Measurements from ENCODE around the gene BSPRY.
"Not testable (repeated sequence)": the region's sequence is repeated elsewhere in the genome, so short reads cannot be mapped to it uniquely, and the experiment has no call there.

BSPRY gene

DNA sequence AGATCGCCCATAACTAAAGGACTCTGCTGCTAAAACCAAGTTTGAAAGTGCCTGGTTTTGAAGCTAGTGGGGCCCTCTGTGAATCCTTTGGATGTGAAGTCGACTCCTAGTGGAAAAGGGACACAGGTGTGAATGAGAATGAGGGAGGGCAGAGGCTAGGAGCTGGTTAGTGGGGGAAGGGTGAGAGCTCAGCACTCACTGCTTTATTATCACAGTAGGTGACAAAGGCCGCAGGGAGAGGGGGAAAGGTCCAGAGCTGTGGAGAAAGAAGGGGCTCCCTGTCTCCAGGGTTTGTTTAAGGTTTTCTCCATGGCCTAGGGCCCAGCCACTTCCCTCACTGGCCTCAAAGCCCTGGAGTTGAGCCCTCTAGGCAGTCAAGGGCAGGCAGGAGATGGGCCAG is 23.9 kb downstream of the BSPRY start:
- peaks cover 5% of the 10 kb centered on the region for H3K4me1 ChIP-seq (ENCODE audit: control insufficient read depth, insufficient read depth, low read length)
- peaks cover 13% of the 10 kb centered on the region for H3K36me3 ChIP-seq (ENCODE audit: control insufficient read depth, insufficient read depth, low read length, severe bottlenecking)
- no peaks in the 10 kb centered on the region for H3K9me3 ChIP-seq (ENCODE audit: control insufficient read depth, low read length)
- no peaks in the 10 kb centered on the region for H3K27me3 ChIP-seq (replicated peaks; ENCODE audit: control insufficient read depth, insufficient read depth, low read length)
- no peak overlapping the region for H3K4me3 ChIP-seq (ENCODE audit: low read length)
- H3K9ac ChIP-seq (ENCODE audit: low read length), result no peak overlapping the region
- DNase-seq (ENCODE audit: low read depth), result no peak

DNA sequence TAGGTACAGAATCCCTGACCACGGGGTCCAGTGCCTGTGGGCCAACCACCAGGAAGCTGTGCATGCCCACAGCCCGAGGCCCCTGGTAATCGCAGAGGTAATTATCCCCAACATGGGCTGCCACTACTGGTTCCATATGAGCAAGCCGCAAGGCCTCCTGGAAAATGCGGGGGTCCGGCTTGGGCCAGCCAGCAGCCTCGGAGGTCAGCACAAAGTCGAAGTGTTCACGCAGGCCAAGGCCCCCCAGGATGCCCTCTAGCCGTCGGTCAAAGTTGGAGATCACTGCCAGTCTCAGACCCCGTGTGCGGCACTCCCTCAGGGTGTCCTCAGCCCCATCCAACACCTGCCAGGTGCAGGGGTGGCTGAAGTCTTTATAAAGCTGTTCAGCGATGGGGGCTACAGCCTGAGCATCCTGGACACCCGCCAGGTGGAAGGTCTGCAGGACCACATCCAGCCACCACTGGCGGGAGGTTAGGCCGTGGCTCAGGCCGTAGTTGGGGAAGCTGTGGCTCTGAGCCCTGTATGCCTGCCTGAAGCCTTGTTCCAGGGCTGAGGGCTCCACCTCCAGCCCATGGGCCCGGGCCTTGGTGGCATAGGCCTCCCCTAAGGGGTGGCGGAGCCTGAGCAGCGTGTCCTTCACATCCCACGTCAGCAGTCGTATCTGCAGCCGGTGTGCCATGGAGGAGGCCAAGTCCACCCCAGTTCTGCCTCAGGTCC is 24.5 kb downstream of the BSPRY start:
- Histone ChIP-seq H3K9me3 (ENCODE audit: control insufficient read depth, low read length) (no peaks in the 10 kb centered on the region), H3K27me3 (replicated peaks; ENCODE audit: control insufficient read depth, insufficient read depth, low read length) (no peaks in the 10 kb centered on the region), H3K9ac (ENCODE audit: low read length) (no peak overlapping the region), H3K4me3 (ENCODE audit: low read length) (no peak overlapping the region), H3K4me1 (ENCODE audit: control insufficient read depth, insufficient read depth, low read length) (peaks cover 5% of the 10 kb centered on the region), H3K36me3 (ENCODE audit: control insufficient read depth, insufficient read depth, low read length, severe bottlenecking) (peaks cover 13% of the 10 kb centered on the region)
- DNase-seq (ENCODE audit: low read depth), result no peak

DNA sequence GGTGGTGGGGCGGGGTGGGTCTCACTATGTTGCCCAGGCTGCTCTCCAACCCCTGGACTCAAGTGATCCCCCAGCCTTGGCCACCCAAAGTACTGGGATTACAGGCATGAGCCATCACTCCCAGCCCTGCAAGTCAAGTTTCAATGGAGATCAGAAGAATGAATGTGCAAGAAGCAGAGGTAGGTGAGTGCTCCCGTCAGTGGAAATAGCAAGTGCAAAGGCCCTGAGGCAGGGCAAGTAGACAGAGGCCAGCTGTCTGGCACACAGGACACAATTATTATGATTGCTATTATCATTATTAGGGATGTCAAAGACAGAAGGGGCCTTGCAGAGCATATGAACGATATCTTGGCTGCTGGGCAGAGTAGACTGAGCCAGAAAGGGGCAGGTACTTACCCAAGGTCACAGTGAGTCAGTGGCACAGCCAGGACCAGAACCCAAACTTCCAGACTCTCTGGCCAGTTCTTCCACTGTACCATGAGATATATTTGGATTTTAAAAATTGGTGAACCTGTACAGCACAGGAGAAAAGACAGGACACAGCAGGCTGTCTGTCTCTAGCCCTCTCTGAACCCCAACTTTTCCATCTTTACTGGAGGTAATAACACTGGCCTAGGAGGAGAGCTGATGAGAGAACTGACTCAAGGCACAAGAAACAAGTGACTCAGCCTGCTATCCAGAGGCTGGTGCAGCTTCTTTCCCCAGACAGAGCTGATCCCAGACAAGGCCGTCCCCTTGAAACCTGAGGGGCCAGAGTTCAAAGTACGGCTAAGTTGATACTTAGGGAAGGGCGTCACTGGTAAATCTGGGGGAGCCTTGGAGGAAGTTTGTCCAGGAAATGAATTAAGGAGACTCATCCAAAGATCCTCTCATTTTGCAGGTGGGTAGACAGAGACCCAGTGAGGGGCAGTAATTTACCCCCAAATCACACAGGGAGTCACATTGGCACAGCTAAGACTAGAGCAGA is 26.0 kb downstream of the BSPRY start:
- DNase-seq (ENCODE audit: low read depth), result no peak
- Histone ChIP-seq H3K36me3 (ENCODE audit: control insufficient read depth, insufficient read depth, low read length, severe bottlenecking) (peaks cover 13% of the 10 kb centered on the region), H3K9ac (ENCODE audit: low read length) (no peak overlapping the region), H3K9me3 (ENCODE audit: control insufficient read depth, low read length) (no peaks in the 10 kb centered on the region), H3K27me3 (replicated peaks; ENCODE audit: control insufficient read depth, insufficient read depth, low read length) (no peaks in the 10 kb centered on the region), H3K4me3 (ENCODE audit: low read length) (peak overlapping the region; percentile 89), H3K4me1 (ENCODE audit: control insufficient read depth, insufficient read depth, low read length) (peaks cover 5% of the 10 kb centered on the region)

DNA sequence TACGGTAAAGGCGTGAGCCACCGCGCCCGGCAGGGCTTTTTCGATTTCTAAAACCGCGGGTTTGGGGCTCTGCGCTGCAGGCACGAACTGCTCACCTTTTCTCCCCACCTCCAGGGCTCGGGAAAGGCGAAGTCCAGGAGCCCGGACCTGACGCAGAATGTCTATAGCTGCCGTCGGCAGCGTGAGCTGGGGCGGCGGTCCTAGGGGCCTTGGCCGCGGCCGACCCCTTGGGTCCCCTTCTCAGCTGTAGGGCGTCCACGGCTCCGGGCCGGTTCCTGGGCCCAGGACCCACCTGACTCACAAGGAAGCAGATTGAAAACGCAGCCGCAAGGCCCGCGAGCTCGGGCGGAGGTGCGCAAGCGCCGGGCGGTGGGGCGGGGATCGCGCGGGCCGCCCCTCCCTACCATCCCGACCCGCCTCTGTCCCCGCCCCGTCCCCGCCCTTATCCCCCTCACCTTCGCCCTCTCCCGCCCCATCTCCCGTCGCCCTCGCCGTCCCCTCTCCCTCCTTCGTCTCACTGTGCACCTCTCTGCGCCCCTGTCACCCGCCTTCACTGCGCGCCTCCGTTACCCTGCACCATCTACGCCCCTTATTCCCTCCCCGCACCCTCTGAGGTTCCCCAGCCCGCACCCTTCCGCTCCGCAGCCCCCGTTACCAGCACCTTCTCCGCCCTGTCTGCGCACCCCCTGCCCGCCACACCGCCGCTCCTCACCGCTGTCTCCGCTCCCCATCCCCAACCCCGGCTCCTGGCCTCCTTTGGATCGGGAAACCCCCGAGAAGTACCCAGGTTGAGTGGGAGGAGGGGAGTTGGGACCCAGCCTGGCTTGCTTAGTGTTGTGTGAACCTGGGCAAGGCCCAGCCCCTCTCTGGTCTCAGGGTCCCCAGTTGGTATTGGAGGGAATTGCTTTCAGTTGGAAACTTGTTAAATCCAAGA is 27.6 kb downstream of the BSPRY start, which contains the start of gene HDHD3:
TSS of gene HDHD3 (minus strand) at position 353 of the 934 bp plus-strand sequence. CDS start 2,632 bp downstream, outside the sequence.
- Histone ChIP-seq H3K27me3 (replicated peaks; ENCODE audit: control insufficient read depth, insufficient read depth, low read length) (no peaks in the 10 kb centered on the region), H3K9me3 (ENCODE audit: control insufficient read depth, low read length) (no peaks in the 10 kb centered on the region), H3K36me3 (ENCODE audit: control insufficient read depth, insufficient read depth, low read length, severe bottlenecking) (peaks cover 13% of the 10 kb centered on the region), H3K9ac (ENCODE audit: low read length) (peak within 1 kb of the TSS; percentile 88), H3K4me1 (ENCODE audit: control insufficient read depth, insufficient read depth, low read length) (peaks cover 5% of the 10 kb centered on the region), H3K4me3 (ENCODE audit: low read length) (peak within 1 kb of the TSS; percentile 89)
- peak; percentile 83 for DNase-seq (ENCODE audit: low read depth)

DNA sequence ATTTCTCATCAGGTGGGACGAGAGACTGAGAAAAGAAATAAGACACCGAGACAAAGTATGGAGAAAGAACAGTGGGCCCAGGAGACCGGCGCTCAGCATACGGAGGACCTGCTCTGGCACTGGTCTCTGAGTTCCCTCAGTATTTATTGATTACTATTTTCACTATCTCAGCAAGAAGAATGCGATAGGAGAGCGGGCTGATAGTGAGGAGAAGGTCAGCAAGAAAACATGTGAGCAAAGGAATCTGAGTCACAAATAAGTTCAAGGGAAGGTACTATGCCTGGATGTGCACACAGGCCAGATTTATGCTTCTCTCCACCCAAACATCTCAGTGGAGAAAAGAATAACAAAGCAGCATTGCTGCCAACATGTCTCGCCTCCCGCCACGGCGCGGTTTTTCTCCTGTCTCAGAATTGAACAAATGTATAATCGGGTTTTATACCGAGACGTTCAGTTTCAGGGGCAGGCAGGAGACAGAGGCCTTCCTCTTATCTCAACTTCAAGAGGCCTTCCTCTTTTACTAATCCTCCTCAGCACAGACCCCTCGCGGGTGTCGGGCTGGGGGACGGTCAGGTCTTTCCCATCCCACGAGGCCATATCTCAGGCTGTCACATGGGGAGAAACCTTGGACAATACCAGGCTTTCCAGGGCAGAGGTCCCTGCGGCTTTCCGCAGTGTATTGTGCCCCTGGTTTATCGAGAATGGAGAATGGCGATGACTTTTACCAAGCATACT is 29.9 kb downstream of the BSPRY start:
- not testable (repeated sequence) for H3K4me1 ChIP-seq (ENCODE audit: control insufficient read depth, insufficient read depth, low read length); DNase-seq (ENCODE audit: low read depth); H3K9me3 ChIP-seq (ENCODE audit: control insufficient read depth, low read length)

DNA sequence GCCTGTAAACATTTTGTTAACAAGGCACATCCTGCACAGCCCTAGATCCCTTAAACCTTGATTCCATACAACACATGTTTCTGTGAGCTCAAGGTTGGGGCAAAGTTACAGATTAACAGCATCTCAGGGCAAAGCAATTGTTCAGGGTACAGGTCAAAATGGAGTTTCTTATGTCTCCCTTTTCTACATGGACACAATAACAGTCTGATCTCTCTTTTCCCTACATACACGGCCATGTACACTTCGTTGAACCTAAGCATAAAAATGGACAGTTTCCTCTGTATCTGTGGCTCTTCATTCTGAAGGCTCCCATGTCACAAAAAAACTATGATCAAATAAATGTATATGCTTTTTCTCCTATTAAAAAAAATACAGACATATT is 30.5 kb downstream of the BSPRY start:
- H3K27me3 ChIP-seq (replicated peaks; ENCODE audit: control insufficient read depth, insufficient read depth, low read length); H3K9me3 ChIP-seq (ENCODE audit: control insufficient read depth, low read length); H3K4me3 ChIP-seq (ENCODE audit: low read length); H3K36me3 ChIP-seq (ENCODE audit: control insufficient read depth, insufficient read depth, low read length, severe bottlenecking); H3K9ac ChIP-seq (ENCODE audit: low read length); DNase-seq (ENCODE audit: low read depth); H3K4me1 ChIP-seq (ENCODE audit: control insufficient read depth, insufficient read depth, low read length): not testable (repeated sequence)

More for the DNA sequence above, 29.9 kb downstream of the BSPRY start:
- H3K9ac ChIP-seq (ENCODE audit: low read length); H3K27me3 ChIP-seq (replicated peaks; ENCODE audit: control insufficient read depth, insufficient read depth, low read length); H3K4me3 ChIP-seq (ENCODE audit: low read length); H3K36me3 ChIP-seq (ENCODE audit: control insufficient read depth, insufficient read depth, low read length, severe bottlenecking): not testable (repeated sequence)

DNA sequence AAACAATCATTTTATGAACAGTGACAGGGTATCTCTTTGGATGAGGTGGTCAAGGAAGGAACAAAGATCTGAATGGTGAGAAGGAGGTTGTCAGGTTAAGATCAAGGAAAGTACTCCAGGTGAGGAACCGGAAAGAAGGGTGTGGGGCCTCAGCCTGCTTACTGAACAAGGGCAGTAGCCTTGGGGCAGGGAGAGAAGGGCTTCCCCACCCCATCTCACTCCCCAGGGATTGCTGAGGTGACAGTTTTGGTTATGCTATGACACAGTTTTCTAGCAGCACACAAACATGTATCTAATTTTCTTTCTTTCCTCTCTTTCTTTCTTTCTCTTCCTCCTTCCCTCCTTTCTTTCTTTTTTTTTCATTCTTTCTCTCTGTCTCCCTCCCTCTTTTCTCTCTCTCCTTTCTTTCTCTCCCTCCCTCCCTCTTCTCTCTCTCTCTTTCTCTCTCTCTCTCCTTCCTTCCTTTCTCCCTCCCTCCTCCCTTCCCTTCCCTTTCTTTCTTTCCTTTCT is 31.6 kb downstream of the BSPRY start:
- H3K9me3 ChIP-seq (ENCODE audit: control insufficient read depth, low read length), result no peaks in the 10 kb centered on the region
- H3K9ac ChIP-seq (ENCODE audit: low read length), result no peak overlapping the region
- no peaks in the 10 kb centered on the region for H3K27me3 ChIP-seq (replicated peaks; ENCODE audit: control insufficient read depth, insufficient read depth, low read length)
- no peak for DNase-seq (ENCODE audit: low read depth)
- H3K4me1 ChIP-seq (ENCODE audit: control insufficient read depth, insufficient read depth, low read length), result no peaks in the 10 kb centered on the region
- H3K4me3 ChIP-seq (ENCODE audit: low read length), result no peak overlapping the region
- H3K36me3 ChIP-seq (ENCODE audit: control insufficient read depth, insufficient read depth, low read length, severe bottlenecking), result no peaks in the 10 kb centered on the region

DNA sequence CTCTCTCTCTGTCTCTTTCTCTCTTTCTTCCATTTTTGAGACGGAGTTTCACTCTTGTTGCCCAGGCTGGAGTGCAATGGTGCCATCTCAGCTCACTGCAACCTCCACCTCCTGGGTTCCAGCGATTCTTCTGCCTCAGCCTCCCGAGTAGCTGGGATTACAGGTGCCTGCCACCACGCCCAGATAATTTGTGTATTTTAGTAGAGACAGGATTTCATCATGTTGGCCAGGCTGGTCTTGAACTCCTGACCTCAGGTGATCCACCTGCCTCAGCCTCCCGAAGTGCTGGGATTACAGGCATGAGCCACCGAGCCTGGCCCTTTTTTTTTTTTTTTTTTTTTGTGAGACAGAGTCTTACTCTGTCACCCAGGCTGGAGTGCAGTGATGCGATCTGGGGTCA is 32.1 kb downstream of the BSPRY start:
- not testable (repeated sequence) for H3K36me3 ChIP-seq (ENCODE audit: control insufficient read depth, insufficient read depth, low read length, severe bottlenecking); H3K27me3 ChIP-seq (replicated peaks; ENCODE audit: control insufficient read depth, insufficient read depth, low read length); H3K4me3 ChIP-seq (ENCODE audit: low read length); H3K9me3 ChIP-seq (ENCODE audit: control insufficient read depth, low read length); DNase-seq (ENCODE audit: low read depth); H3K9ac ChIP-seq (ENCODE audit: low read length); H3K4me1 ChIP-seq (ENCODE audit: control insufficient read depth, insufficient read depth, low read length)

DNA sequence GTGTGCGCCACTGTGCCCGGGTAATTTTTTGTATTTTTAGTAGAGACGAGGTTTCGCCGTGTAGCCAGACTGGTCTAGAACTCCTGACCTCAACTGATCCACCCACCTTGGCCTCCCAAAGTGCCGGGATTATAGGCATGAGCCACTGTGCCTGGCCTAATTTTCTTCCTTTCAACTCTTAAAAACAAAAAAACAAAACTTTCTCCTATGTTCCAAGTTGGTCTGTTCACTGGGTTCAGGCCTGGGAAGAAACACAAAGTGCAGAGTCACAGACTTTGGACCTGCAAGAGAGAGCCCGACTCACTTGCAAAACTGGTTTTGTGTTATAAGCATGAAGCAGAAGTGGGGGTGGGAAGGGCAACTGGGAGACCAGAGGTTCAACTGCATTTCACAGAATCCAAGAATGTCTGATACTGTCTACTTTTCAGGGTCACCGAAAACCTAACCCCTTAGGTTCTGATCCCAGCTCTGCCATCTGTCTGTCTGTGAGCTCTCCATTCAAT is 32.6 kb downstream of the BSPRY start:
- Histone ChIP-seq H3K36me3 (ENCODE audit: control insufficient read depth, insufficient read depth, low read length, severe bottlenecking) (peaks cover 3% of the 10 kb centered on the region), H3K9ac (ENCODE audit: low read length) (no peak overlapping the region), H3K4me1 (ENCODE audit: control insufficient read depth, insufficient read depth, low read length) (no peaks in the 10 kb centered on the region), H3K9me3 (ENCODE audit: control insufficient read depth, low read length) (no peaks in the 10 kb centered on the region), H3K4me3 (ENCODE audit: low read length) (no peak overlapping the region), H3K27me3 (replicated peaks; ENCODE audit: control insufficient read depth, insufficient read depth, low read length) (no peaks in the 10 kb centered on the region)
- no peak for DNase-seq (ENCODE audit: low read depth)

All from adipocyte (in vitro differentiated cells).